Stimulated activated CD8-positive, alpha-beta memory T cell treated with anti-CD3 and anti-CD28 coated beads, Interleukin-15, amount 100 ng/mL, for 1 hour (primary cell): ENCODE data around the gene TSR1.

Experiments used
- DNase-seq: peaks from one replicate; pipeline ENCODE4 v3.0.0-alpha.2; 2020; ENCODE audit warnings: low read depth

Gene TSR1

GRCh38 chr17:2279707-2280106, 56.5 kb downstream of the TSR1 start:
- DNase-seq, result no peak

DNA sequence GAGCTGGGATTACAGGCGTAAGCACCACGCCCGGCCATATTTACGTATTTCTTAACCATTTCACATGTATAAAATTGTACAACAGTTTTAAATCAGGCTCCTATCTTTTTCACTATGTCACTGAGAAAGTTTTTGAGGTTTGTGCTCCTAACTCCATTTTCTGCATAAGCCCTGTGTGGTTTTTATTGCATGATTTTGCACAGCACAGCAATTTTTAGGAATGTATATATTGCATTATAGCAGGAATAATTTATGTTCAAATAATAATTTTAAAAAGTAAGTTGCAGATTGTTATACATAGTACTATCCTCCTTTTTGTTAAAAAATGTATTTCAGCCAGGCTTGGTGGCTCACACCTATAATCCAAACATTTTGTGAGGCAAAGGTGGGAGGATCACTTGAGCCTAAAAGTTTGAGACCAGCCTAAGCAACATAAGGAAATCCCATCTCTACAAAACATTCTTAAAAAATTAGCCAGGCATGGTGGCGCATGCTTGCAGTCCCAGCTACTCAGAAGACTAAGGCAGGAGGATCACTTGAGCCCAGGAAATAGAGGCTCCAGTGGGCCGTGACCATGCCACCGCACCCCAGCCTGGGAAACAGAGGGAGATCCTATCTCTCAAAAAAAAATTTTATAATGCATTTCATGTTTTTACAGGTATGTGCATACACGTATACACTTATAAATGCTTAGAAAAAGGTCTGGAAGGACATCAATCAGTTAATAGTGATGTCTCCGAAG, 58.7 kb downstream of the TSR1 start:
- DNase-seq, result no peak

DNA sequence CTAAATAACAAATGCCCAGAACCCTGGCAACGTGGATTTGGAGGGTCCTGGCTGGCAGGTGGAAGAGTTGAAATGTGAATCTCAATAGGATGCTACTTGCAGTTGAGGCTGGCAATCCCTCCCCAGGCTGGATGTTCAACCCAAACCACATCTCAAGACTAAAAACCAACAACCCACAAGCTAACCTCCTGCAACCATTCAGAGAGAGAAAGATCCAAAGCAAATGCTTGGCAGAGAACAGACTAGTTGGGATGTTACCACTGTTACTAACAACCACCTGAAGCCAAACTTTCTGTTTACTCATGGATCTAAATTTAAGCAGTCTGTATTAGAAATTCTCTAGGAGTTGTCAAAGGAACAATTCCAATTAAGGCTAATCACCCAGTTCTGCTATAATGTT, 60.5 kb downstream of the TSR1 start:
- DNase-seq, result no peak

- no peak for DNase-seq
Measured at GRCh38 chr17:2274414-2274813, 61.8 kb downstream of the TSR1 start.
